GM12878 (cell line): Measurements from ENCODE around the gene ADM2. TPM values are rescaled to one million over a fixed set of nuclear protein-coding genes. Genes with fewer than 3 reads are reported as not detected.

ENCODE experiments used
- ATAC-seq: fragments of 200-7000 bp; cut with Tn5 transposase; 3 replicates; pipeline ENCODE4 v1.9.1; 2020; ENCODE audit warnings: mild to moderate bottlenecking, moderate library complexity
- BruUV-seq: library from RNA; stranded (reverse); fragments of 400-500 nt; replicated peaks from 2 replicates; lab custom pipeline; 2021; lab: Mats Ljungman, UMichigan
- CTCF ChIA-PET: fragments of 300-600 bp; sonication (Branson Sonifier 250); formaldehyde crosslinking; extraction: SDS; loops from one replicate; lab custom pipeline; 2021; ENCODE audit warnings: inconsistent platforms; lab: Yijun Ruan, JAX
- POLR2A ChIA-PET: fragments of 350-600 bp; formaldehyde crosslinking; extraction: SDS; loops from one replicate; lab custom pipeline; 2021; ENCODE audit warnings: inconsistent platforms; lab: Charles Lee
- RAD21 ChIA-PET: fragments of 300-600 bp; sonication (Branson Sonifier 250); formaldehyde crosslinking; loops from one replicate; lab custom pipeline; 2023; ENCODE audit warnings: antibody characterized with exemption; ENCODE audit not compliant: unreplicated experiment; lab: Charles Lee
- SMC1A ChIA-PET: fragments of 300-600 bp; sonication (Branson Sonifier 250); formaldehyde crosslinking; loops from one replicate; lab custom pipeline; 2023; ENCODE audit not compliant: unreplicated experiment, uncharacterized antibody; lab: Charles Lee
- DNase-seq: peaks from one replicate; pipeline ENCODE4 v3.0.0-alpha.2; 2011; ENCODE audit warnings: low read depth, low spot score
- FAIRE-seq: peaks from 3 replicates; lab custom pipeline; 2011; peaks lifted over from hg19 to GRCh38; lab: Jason Lieb, UNC
- H2AFZ ChIP-seq: 2 replicates; pipeline ENCODE4 v1.6.0; 2011; ENCODE audit warnings: low read depth, low read length, control low read depth; ENCODE audit not compliant: control insufficient read depth
- H3K27ac ChIP-seq: 2 replicates; pipeline ENCODE4 v1.5.1; 2011; ENCODE audit warnings: control low read depth; ENCODE audit not compliant: control insufficient read depth, insufficient read depth
- H3K27me3 ChIP-seq, 2 experiments: replicated peaks in 1 of 2; 2 replicates each; pipeline versions ENCODE4 v1.6.0 to v1.6.1; 2011; ENCODE audit warnings: low read length in 1 of 2; ENCODE audit not compliant: control insufficient read depth in 2 of 2, insufficient read depth in 2 of 2
- H3K36me3 ChIP-seq, 2 experiments: 2 replicates each; pipeline ENCODE4 v1.5.1; 2011; ENCODE audit warnings: low read length in 1 of 2; ENCODE audit not compliant: control insufficient read depth in 2 of 2, insufficient read depth in 2 of 2
- H3K4me1 ChIP-seq: 2 replicates; pipeline ENCODE4 v1.6.1; 2011; ENCODE audit warnings: mild to moderate bottlenecking, low read length, moderate library complexity, mixed read lengths; ENCODE audit not compliant: control insufficient read depth, insufficient read depth
- H3K4me2 ChIP-seq: 2 replicates; pipeline ENCODE4 v1.6.0; 2011; ENCODE audit warnings: control low read depth; ENCODE audit not compliant: control insufficient read depth, insufficient read depth
- H3K4me3 ChIP-seq: fragments of 200-600 bp; sonication (generic); 2 replicates; pipeline ENCODE4 v1.5.1; 2016
- H3K79me2 ChIP-seq: 2 replicates; pipeline ENCODE4 v1.6.0; 2011; ENCODE audit warnings: low read length; ENCODE audit not compliant: control insufficient read depth, insufficient read depth
- H3K9ac ChIP-seq: 2 replicates; pipeline ENCODE4 v1.8.0; 2011; ENCODE audit warnings: low read length, control low read depth, mixed read lengths; ENCODE audit not compliant: control insufficient read depth, insufficient read depth
- H3K9me3 ChIP-seq: replicated peaks from 3 replicates; pipeline ENCODE4 v1.5.1; 2011; ENCODE audit warnings: mild to moderate bottlenecking, low read length; ENCODE audit not compliant: control insufficient read depth, insufficient read depth
- H4K20me1 ChIP-seq: 2 replicates; pipeline ENCODE4 v1.6.0; 2011; ENCODE audit not compliant: control insufficient read depth, insufficient read depth
- BCL3 ChIP-seq: IDR thresholded peaks from 2 replicates; pipeline ENCODE4 v1.6.1; 2011; ENCODE audit warnings: borderline replicate concordance, low read depth, mild to moderate bottlenecking, moderate library complexity, low read length; ENCODE audit not compliant: insufficient read depth, poor library complexity, severe bottlenecking
- CHD1 ChIP-seq: IDR thresholded peaks from 2 replicates; pipeline ENCODE4 v1.6.1; 2012; ENCODE audit warnings: low read depth, low read length, improper control_type of control experiment
- FOS ChIP-seq: IDR thresholded peaks from 3 replicates; pipeline ENCODE4 v1.6.1; 2011; ENCODE audit warnings: borderline replicate concordance; ENCODE audit not compliant: insufficient read length; ENCODE audit errors: extremely low read depth
- IRF3 ChIP-seq: fragments of 450-650 bp; IDR thresholded peaks from 2 replicates; pipeline ENCODE4 v1.6.1; 2014; ENCODE audit warnings: mild to moderate bottlenecking
- MAX ChIP-seq: IDR thresholded peaks from 2 replicates; pipeline ENCODE4 v1.6.1; 2012; ENCODE audit warnings: low read depth, low read length, improper control_type of control experiment
- MEF2B ChIP-seq: fragments of 450-650 bp; IDR thresholded peaks from 2 replicates; pipeline ENCODE4 v1.6.1; 2018; ENCODE audit warnings: mild to moderate bottlenecking, moderate library complexity; ENCODE audit not compliant: partially characterized antibody, poor library complexity, severe bottlenecking
- MYC ChIP-seq: IDR thresholded peaks from 2 replicates; pipeline ENCODE4 v1.6.1; 2011; ENCODE audit warnings: mild to moderate bottlenecking, low read length, moderate library complexity, inconsistent platforms; ENCODE audit not compliant: insufficient read depth, insufficient replicate concordance, insufficient read length, severe bottlenecking
- SKIL ChIP-seq: fragments of 450-650 bp; IDR thresholded peaks from 2 replicates; pipeline ENCODE4 v1.6.1; 2017; ENCODE audit warnings: mild to moderate bottlenecking, low read depth, inconsistent platforms; ENCODE audit not compliant: poor library complexity, severe bottlenecking
- SRF ChIP-seq, 2 experiments: IDR thresholded peaks; 2 replicates each; pipeline ENCODE4 v1.6.1; 2011; ENCODE audit warnings: low read depth in 2 of 2, low read length in 2 of 2, mild to moderate bottlenecking in 1 of 2, moderate library complexity in 1 of 2
- SUZ12 ChIP-seq: fragments of 200-600 bp; sonication (generic); IDR thresholded peaks from one replicate; pipeline ENCODE4 v1.6.1; 2018; ENCODE audit warnings: antibody characterized with exemption, mild to moderate bottlenecking; ENCODE audit not compliant: unreplicated experiment
- TBL1XR1 ChIP-seq: IDR thresholded peaks from 2 replicates; pipeline ENCODE4 v1.6.1; 2012; ENCODE audit warnings: low read depth, low read length, improper control_type of control experiment
- ZNF622 ChIP-seq: fragments of 450-650 bp; IDR thresholded peaks from 2 replicates; pipeline ENCODE4 v1.6.1; 2017; ENCODE audit warnings: mild to moderate bottlenecking, inconsistent platforms
- ZNF687 ChIP-seq: fragments of 450-650 bp; IDR thresholded peaks from 2 replicates; pipeline ENCODE4 v1.6.1; 2017; ENCODE audit warnings: mild to moderate bottlenecking, moderate library complexity
- WGBS: methylation state at CpG from one replicate; pipeline ENCODE4 v1.1.6; 2016; ENCODE audit warnings: low lambda C conversion rate; ENCODE audit not compliant: insufficient replicate concordance, insufficient coverage; ENCODE audit errors: missing lambda C conversion rate; 5-methylcytosine and 5-hydroxymethylcytosine counted together
- in situ Hi-C: fragments of 300-500 bp; cut with MboI; formaldehyde crosslinking; loops from 9 replicates; pipeline ENCODE4 v1.14.3; 2018; ENCODE audit warnings: mixed read lengths
- intact Hi-C: fragments of 100-400 bp; cut with micrococcal nuclease; formaldehyde crosslinking; loops from one replicate; pipeline ENCODE4 v1.14.2; 2022; ENCODE audit not compliant: unreplicated experiment
- polyA plus RNA-seq, 11 experiments: library from polyadenylated mRNA; depleted of rRNA in 4 of 11; unstranded in 6 of 11; stranded (reverse) in 5 of 11; fragments of >200 nt; fragmentation: Nextera tagmentation in 4 of 11; fragmentation: Illumina TruSeq in 1 of 11; extraction: Ambion mirVana in 4 of 11; extraction: Trizol in 1 of 11; gene quantifications; 1 replicate in 1 of 11; 2 replicates in 10 of 11; pipeline versions ENCODE4 v1.2.1 to v1.2.3, GENCODE V29; 2011 to 2016; ENCODE audit warnings: inconsistent platforms in 2 of 11, missing spikeins in 2 of 11, low read depth in 1 of 11
- total RNA-seq, 4 experiments: library from RNA; depleted of rRNA in 3 of 4; stranded (reverse); fragments of >200 nt in 3 of 4; fragmentation: Illumina TruSeq in 1 of 4; extraction: Trizol in 1 of 4; gene quantifications; 2 replicates each; pipeline versions ENCODE4 v1.2.1 to v1.2.3, GENCODE V29; 2013 to 2021

The ADM2 gene
- total and polyA plus RNA-seq, 10 of the 15 experiments (the other 5 are each of a cell fraction or from before 2014, with no cell fraction given): 0.02 to 0.33 (median 0.12) TPM; not detected in 2

GRCh38 chr22:50517495-50518260 is 36.3 kb downstream of the ADM2 start:
- in situ Hi-C loops: no loop called here
- no peak overlapping the region for H3K9ac ChIP-seq
- ChIA-PET POLR2A (interaction anchor here (0.5 kb wide), 1 partner anchor 26 kb away, joined by 3 read pairs; no protein-coding TSS in a partner anchor), CTCF (no interaction called here), RAD21 (interaction anchor here (1.3 kb wide), 1 partner anchor 8 kb away, joined by 3 read pairs; no protein-coding TSS in a partner anchor), SMC1A (no interaction called here)
- H3K4me2 ChIP-seq: no peak overlapping the region
- no peak for DNase-seq
- 92% methylated on average over 20 of the region's 20 CpGs for WGBS
- FAIRE-seq: no peak
- H3K4me1 ChIP-seq: no peaks in the 10 kb centered on the region; the same call in 1 of the 2 replicates
- no peak overlapping the region for H3K27ac ChIP-seq
- intact Hi-C loops: no loop called here
- H3K36me3 ChIP-seq: peaks cover 6 to 38% of the 10 kb centered on the region in 2 experiments; a peak in 3 of 4 replicates
- H3K27me3 ChIP-seq: no peaks in the 10 kb centered on the region
- BruUV-seq: no TSS peak
- no peaks in the 10 kb centered on the region for H4K20me1 ChIP-seq
- no peak overlapping the region for H2AFZ ChIP-seq
- H3K4me3 ChIP-seq: no peak overlapping the region
- H3K9me3 ChIP-seq: no peaks in the 10 kb centered on the region
- ATAC-seq: no peak
- H3K79me2 ChIP-seq: peaks cover 16% of the 10 kb centered on the region
- TF ChIP-seq IRF3 (no peak), ZNF687 (no peak), FOS (no peak), MEF2B (no peak), MAX (no peak), ZNF622 (no peak), MYC (no peak), TBL1XR1 (no peak), SUZ12 (no peak), SRF (IDR thresholded peaks at IDR 0.05; ENCODE audit: low read depth in 2 of 2, low read length in 2 of 2) (no peak), CHD1 (no peak), BCL3 (no peak), SKIL (no peak)
